K562 (cell line): ENCODE data around the gene FOXO4. TPM values are rescaled to one million over a fixed set of nuclear protein-coding genes. Genes with fewer than 3 reads are reported as not detected.

Source experiments
- ARID1B ChIP-seq: fragments of 450-650 bp; IDR thresholded peaks from 2 replicates; pipeline ENCODE4 v1.6.1; 2016; ENCODE audit warnings: antibody characterized with exemption, mild to moderate bottlenecking, inconsistent platforms
- FOXJ3 ChIP-seq: sonication (generic); formaldehyde crosslinking; IDR thresholded peaks from 2 replicates; pipeline ENCODE4 v1.4.0; 2020; ENCODE audit warnings: mild to moderate bottlenecking, missing genetic modification reagents
- KDM5B ChIP-seq: fragments of 200-600 bp; sonication (generic); IDR thresholded peaks from 2 replicates; pipeline ENCODE4 v1.6.1; 2012; ENCODE audit warnings: low read depth, mild to moderate bottlenecking, moderate library complexity, low read length, control low read depth, inconsistent platforms; ENCODE audit not compliant: insufficient replicate concordance
- MTA1 ChIP-seq: fragments of 450-650 bp; IDR thresholded peaks from 2 replicates; pipeline ENCODE4 v1.6.1; 2017; ENCODE audit warnings: borderline replicate concordance
- MTA2 ChIP-seq: fragments of 450-650 bp; IDR thresholded peaks from 2 replicates; pipeline ENCODE4 v1.6.1; 2016; ENCODE audit warnings: low read depth
- NCOA2 ChIP-seq, 2 experiments: fragments of 450-650 bp; IDR thresholded peaks; 2 replicates each; pipeline ENCODE4 v1.6.1; 2018; ENCODE audit warnings: mild to moderate bottlenecking in 2 of 2, moderate library complexity in 1 of 2; ENCODE audit not compliant: partially characterized antibody in 2 of 2
- SIN3A ChIP-seq, 2 experiments: fragments of 150-350 bp in 1 of 2; IDR thresholded peaks; 2 replicates each; pipeline ENCODE4 v1.6.1; 2011 to 2016; ENCODE audit warnings: borderline replicate concordance in 2 of 2, low read depth in 2 of 2, low read length in 2 of 2, mild to moderate bottlenecking in 2 of 2, moderate library complexity in 2 of 2; ENCODE audit not compliant: control insufficient read depth in 1 of 2
- SIN3B ChIP-seq: fragments of 450-650 bp; IDR thresholded peaks from 2 replicates; pipeline ENCODE4 v1.6.1; 2017; ENCODE audit warnings: low read depth, mild to moderate bottlenecking, moderate library complexity
- SMAD1 ChIP-seq: fragments of 150-350 bp; IDR thresholded peaks from 2 replicates; pipeline ENCODE4 v1.6.1; 2014; ENCODE audit warnings: low read length, low read depth; ENCODE audit not compliant: partially characterized antibody
- TAL1 ChIP-seq: fragments of 450-650 bp; IDR thresholded peaks from 2 replicates; pipeline ENCODE4 v1.6.1; 2016; ENCODE audit warnings: mild to moderate bottlenecking
- ZBTB34 ChIP-seq: fragments of 250-450 bp; sonication (Bioruptor Pico); IDR thresholded peaks from 2 replicates; pipeline ENCODE4 v1.8.0; 2021; ENCODE audit warnings: mild to moderate bottlenecking, moderate library complexity
- ZEB2 ChIP-seq: fragments of 450-650 bp; IDR thresholded peaks from 2 replicates; pipeline ENCODE4 v1.6.1; 2016
- ZFX ChIP-seq: sonication (generic); formaldehyde crosslinking; IDR thresholded peaks from 2 replicates; pipeline ENCODE4 v1.8.0; 2022; ENCODE audit warnings: mild to moderate bottlenecking, missing genetic modification reagents, moderate library complexity
- ZSCAN32 ChIP-seq: fragments of 450-650 bp; formaldehyde crosslinking; IDR thresholded peaks from 2 replicates; pipeline ENCODE4 v1.4.0; 2020; ENCODE audit warnings: mild to moderate bottlenecking, moderate library complexity
- polyA plus RNA-seq, 8 experiments: library from polyadenylated mRNA; depleted of rRNA in 4 of 8; stranded (reverse) in 5 of 8; unstranded in 3 of 8; fragments of >200 nt; fragmentation: Nextera tagmentation in 2 of 8; fragmentation: Illumina TruSeq in 1 of 8; extraction: Ambion mirVana in 2 of 8; extraction: Trizol in 1 of 8; gene quantifications; 2 replicates each; pipeline versions ENCODE4 v1.2.1 to v1.2.3, GENCODE V29; 2011 to 2014; ENCODE audit warnings: inconsistent platforms in 1 of 8, missing spikeins in 1 of 8
- total RNA-seq, 7 experiments: library from RNA; depleted of rRNA in 6 of 7; stranded (reverse); fragments of >200 nt in 6 of 7; fragmentation: Illumina TruSeq in 2 of 7; extraction: Trizol in 2 of 7; gene quantifications; 2 replicates each; pipeline versions ENCODE4 v1.2.1 to v1.2.3, GENCODE V29; 2011 to 2021; ENCODE audit warnings: low replicate concordance in 1 of 7
- TF ChIP-seq, protein P1 (sequence below): fragments of 450-650 bp; IDR thresholded peaks from one replicate; pipeline ENCODE4 v1.6.1; 2018; ENCODE audit warnings: mild to moderate bottlenecking, moderate library complexity; ENCODE audit not compliant: partially characterized antibody

Gene FOXO4
- total and polyA plus RNA-seq, 9 of the 15 experiments (the other 6 are each of a cell fraction or from before 2014, with no cell fraction given): 0.13 to 26.6 (median 8.5) TPM

GRCh38 chrX:71095033-71095432 lies 618 bp upstream of the FOXO4 start (continued):
- TF ChIP-seq, protein P1, sequence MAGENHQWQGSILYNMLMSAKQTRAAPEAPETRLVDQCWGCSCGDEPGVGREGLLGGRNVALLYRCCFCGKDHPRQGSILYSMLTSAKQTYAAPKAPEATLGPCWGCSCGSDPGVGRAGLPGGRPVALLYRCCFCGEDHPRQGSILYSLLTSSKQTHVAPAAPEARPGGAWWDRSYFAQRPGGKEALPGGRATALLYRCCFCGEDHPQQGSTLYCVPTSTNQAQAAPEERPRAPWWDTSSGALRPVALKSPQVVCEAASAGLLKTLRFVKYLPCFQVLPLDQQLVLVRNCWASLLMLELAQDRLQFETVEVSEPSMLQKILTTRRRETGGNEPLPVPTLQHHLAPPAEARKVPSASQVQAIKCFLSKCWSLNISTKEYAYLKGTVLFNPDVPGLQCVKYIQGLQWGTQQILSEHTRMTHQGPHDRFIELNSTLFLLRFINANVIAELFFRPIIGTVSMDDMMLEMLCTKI: no peak
- TF ChIP-seq MTA1: 0 out of 2 replicates have a peak, but pooled peaks have one; percentile 23
- no peak for TF ChIP-seq ZSCAN32 (CRISPR knock-in tag)
- TF ChIP-seq NCOA2 (IDR thresholded peaks at IDR 0.05; ENCODE audit: partially characterized antibody in 2 of 2): no peak
- no peak for TF ChIP-seq KDM5B
- no peak for TF ChIP-seq ZBTB34 (CRISPR knock-in tag)
- TF ChIP-seq SIN3B: no peak
- TF ChIP-seq SMAD1: no peak
- no peak for TF ChIP-seq ZFX (CRISPR knock-in tag)
- TF ChIP-seq TAL1: peak; percentile 71
- no peak for TF ChIP-seq SIN3A (IDR thresholded peaks at IDR 0.05; ENCODE audit: borderline replicate concordance in 2 of 2, control insufficient read depth in 1 of 2, low read depth in 2 of 2, low read length in 2 of 2)
- TF ChIP-seq MTA2: peak; percentile 49; the same call in 1 of the 2 replicates
- peak; percentile 88 for TF ChIP-seq ARID1B
- TF ChIP-seq FOXJ3: no peak
- TF ChIP-seq ZEB2: peak; percentile 57; the same call in 1 of the 2 replicates
